ENCODE measurements around the gene MED15.

The MED15 gene

GRCh38 chr22:20632518-20632917, 125.1 kb downstream of the MED15 start:
- CTCF ChIA-PET: interaction anchor here (1.4 to 1.8 kb wide), 2 partner anchors 9 to 26 kb away, joined by 4 to 7 read pairs; no protein-coding TSS in a partner anchor
- POLR2A ChIA-PET: no interaction called here
- no peak for DNase-seq (ENCODE audit: extremely low spot score)
- TF ChIP-seq CTCF (IDR thresholded peaks at IDR 0.05; ENCODE audit: control extremely low read depth, extremely low read depth, low read depth, missing control alignments): no peak

GRCh38 chr22:20634560-20635226, 127.3 kb downstream of the MED15 start:
- TF ChIP-seq CTCF (IDR thresholded peaks at IDR 0.05; ENCODE audit: control extremely low read depth, extremely low read depth, low read depth, missing control alignments): no peak
- POLR2A ChIA-PET: no interaction called here
- CTCF ChIA-PET: interaction anchor here (0.7 to 1.4 kb wide), 6 partner anchors 11 to 71 kb away, joined by 3 to 5 read pairs (median 3); no protein-coding TSS in a partner anchor
- no peak for DNase-seq (ENCODE audit: extremely low spot score)

- ChIA-PET CTCF (interaction anchor here (0.9 to 1.4 kb wide), 6 partner anchors 10 to 217 kb away, joined by 3 to 5 read pairs (median 4); no protein-coding TSS in a partner anchor), POLR2A (no interaction called here)
- TF ChIP-seq CTCF (IDR thresholded peaks at IDR 0.05; ENCODE audit: control extremely low read depth, extremely low read depth, low read depth, missing control alignments): no peak
- DNase-seq (ENCODE audit: extremely low spot score): no peak
Measured at GRCh38 chr22:20635227-20635591, 127.8 kb downstream of the MED15 start.

- CTCF ChIA-PET: interaction anchor here (1.0 to 1.3 kb wide), 4 partner anchors 10 to 218 kb away, joined by 3 to 4 read pairs (median 3); no protein-coding TSS in a partner anchor
- no peak for TF ChIP-seq CTCF (IDR thresholded peaks at IDR 0.05; ENCODE audit: control extremely low read depth, extremely low read depth, low read depth, missing control alignments)
- DNase-seq (ENCODE audit: extremely low spot score): no peak
- POLR2A ChIA-PET: no interaction called here
Measured at GRCh38 chr22:20636075-20636812, 128.8 kb downstream of the MED15 start.

- TF ChIP-seq CTCF (IDR thresholded peaks at IDR 0.05; ENCODE audit: control extremely low read depth, extremely low read depth, low read depth, missing control alignments): no peak
- ChIA-PET POLR2A (no interaction called here), CTCF (no interaction called here)
- no peak for DNase-seq (ENCODE audit: extremely low spot score)
Measured at GRCh38 chr22:20636945-20637344, 129.5 kb downstream of the MED15 start.

All from GM10248 (cell line).